Stimulated activated memory B cell treated with anti-CD40 and anti-IgM and Interleukin-4, amounts not matched to agents 10 μg/mL and 1 μg/mL and 100 μg/mL, for 72 hours (primary cell): ENCODE measurements around the gene CDIP1.
A peak's percentile ranks its signal among the peaks of the same experiment; 100 is the strongest.
"Not testable (repeated sequence)": the region's sequence is repeated elsewhere in the genome, so short reads cannot be mapped to it uniquely, and the experiment has no call there.

Experiments
- ATAC-seq: fragments of 150-1000 bp; cut with Tn5 transposase; 2 replicates; pipeline ENCODE4 v1.10.0; 2021
- H3K27ac Mint-ChIP-seq: one replicate; pipeline ENCODE4 v1.8.0; 2022; ENCODE audit warnings: mild to moderate bottlenecking, mixed read lengths
- H3K27me3 Mint-ChIP-seq: one replicate; pipeline ENCODE4 v1.8.0; 2022; ENCODE audit warnings: mixed read lengths
- H3K36me3 Mint-ChIP-seq: one replicate; pipeline ENCODE4 v1.8.0; 2022; ENCODE audit warnings: mixed read lengths
- H3K4me1 Mint-ChIP-seq: one replicate; pipeline ENCODE4 v1.8.0; 2022; ENCODE audit warnings: mixed read lengths
- H3K4me3 Mint-ChIP-seq: one replicate; pipeline ENCODE4 v1.8.0; 2022; ENCODE audit warnings: mild to moderate bottlenecking, moderate library complexity, mixed read lengths
- H3K9me3 Mint-ChIP-seq: one replicate; pipeline ENCODE4 v1.8.0; 2022; ENCODE audit warnings: mixed read lengths

CDIP1 gene

DNA sequence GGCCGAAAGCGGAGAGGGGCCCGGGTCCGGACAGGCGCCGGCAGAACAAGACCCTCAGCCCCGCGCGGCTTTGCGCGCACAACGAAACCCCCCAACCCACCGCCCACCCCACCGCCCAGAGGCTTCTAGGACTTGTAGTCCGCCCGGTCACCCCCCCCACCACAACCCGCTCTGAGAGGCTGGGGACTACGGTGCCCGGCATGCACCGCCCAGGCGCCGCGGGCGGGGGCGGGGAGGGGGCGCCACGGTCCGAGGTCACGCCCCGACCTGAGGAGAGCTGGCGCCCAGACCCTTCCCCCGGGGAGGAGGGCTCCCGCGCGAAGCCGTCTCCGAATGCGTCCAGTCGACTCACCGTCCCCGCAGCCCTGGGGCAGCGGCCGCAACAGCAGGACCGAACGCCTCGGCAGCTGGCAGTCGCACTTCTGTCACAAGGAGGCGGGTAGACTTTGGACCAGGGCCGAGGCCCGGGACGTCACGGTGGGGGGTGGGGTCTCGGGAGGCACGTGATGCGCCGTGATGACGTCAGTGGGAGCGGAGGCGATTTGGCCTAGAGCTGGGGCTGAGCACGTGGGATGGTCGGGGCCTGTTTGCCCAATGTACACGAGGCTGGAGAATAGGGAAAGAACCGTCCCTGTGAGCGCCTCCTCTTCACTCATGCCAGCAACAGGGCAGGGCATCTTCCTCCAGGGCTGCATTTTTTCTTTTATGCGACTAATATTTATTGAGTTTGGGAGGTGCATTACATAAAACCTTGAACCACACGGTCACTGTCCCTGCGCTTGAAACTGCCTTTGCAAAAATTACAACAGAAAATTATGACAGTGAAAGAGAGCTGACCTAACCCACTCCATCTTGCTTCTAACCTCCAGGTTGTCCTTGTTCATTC is at the start of gene CDIP1:
TSS of gene CDIP1 (minus strand) at position 424 of the 886 bp plus-strand sequence. CDS start 24,643 bp downstream, outside the sequence.
- peak; percentile 96 for ATAC-seq

DNA sequence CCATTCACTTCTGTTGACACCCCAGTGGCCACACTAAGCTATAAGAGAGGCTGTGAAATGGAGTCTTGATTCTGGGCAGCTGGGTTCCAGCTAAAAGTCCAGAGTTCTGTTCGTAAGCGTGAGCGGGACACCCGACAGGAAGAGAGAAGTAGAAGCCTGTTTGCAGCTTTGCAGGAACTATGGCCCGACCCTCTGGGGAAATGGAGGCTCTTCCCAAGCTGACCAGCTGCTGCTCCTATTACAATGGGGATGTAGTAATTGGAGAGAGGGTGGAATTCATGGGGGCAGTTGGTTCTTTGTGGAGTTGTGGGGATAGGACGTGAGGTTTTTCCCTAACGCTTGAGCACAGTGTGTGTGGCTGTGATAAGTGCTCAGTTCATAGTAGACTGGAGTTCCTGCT is 47.7 kb upstream of the CDIP1 start:
- no peak for ATAC-seq
- H3K27me3 Mint-ChIP-seq = peaks cover 16% of the 10 kb centered on the region
- peaks cover 5% of the 10 kb centered on the region for H3K4me1 Mint-ChIP-seq

More for the DNA sequence above, at the start of gene CDIP1:
- Mint-ChIP-seq H3K36me3 (peaks cover 12% of the 10 kb centered on the region), H3K27me3 (no peaks in the 10 kb centered on the region), H3K27ac (peak within 1 kb of the TSS; percentile 64), H3K4me3 (peak within 1 kb of the TSS; percentile 71), H3K4me1 (peaks cover 30% of the 10 kb centered on the region), H3K9me3 (peaks cover 6% of the 10 kb centered on the region)

DNA sequence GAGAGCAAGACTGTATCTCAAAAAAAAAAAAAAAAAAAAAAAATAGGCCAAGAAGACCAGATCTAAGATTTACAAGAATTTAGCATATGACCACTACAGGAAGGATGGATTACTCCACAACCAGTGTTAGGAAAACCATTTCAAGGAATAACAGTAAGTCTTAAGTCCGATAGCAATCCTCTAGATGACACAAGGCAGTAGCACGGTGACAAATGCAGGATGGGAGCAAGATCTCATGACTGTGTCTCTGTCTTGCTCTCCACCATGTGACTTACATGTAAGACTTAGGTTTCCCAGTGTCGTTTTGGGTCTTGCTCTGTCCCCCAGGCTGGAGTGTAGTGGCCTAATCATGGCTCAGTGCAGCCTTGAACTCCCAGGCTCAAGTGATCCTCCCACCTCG is 45.3 kb upstream of the CDIP1 start:
- Mint-ChIP-seq H3K4me3 (no peak overlapping the region), H3K9me3 (no peaks in the 10 kb centered on the region), H3K27me3 (peaks cover 16% of the 10 kb centered on the region), H3K36me3 (no peaks in the 10 kb centered on the region), H3K27ac (no peak overlapping the region), H3K4me1 (peaks cover 5% of the 10 kb centered on the region)
- no peak for ATAC-seq

More for the DNA sequence above, 47.7 kb upstream of the CDIP1 start:
- Mint-ChIP-seq H3K27ac (no peak overlapping the region), H3K36me3 (no peaks in the 10 kb centered on the region), H3K4me3 (no peak overlapping the region), H3K9me3 (no peaks in the 10 kb centered on the region)

DNA sequence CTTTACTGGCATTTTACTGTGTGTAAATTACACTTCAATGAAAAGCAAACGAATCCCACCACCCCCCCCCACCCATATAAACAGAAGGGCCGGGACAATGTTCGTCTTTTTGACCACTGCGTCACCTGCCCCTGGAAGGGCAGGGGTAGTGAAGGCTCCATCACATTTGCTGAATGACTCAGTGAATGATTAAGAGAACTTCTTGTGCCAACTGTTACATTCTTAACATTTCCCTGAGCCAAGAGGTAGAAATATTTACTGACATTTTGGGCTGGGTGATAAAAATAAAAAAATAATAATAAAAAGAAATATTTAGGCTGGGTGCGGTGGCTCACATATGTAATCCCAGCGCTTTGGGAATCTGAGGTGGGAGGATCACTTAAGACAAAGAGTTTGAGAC is 41.7 kb upstream of the CDIP1 start:
- no peak overlapping the region for H3K27ac Mint-ChIP-seq
- H3K9me3 Mint-ChIP-seq = no peaks in the 10 kb centered on the region
- H3K4me1 Mint-ChIP-seq = no peaks in the 10 kb centered on the region
- no peaks in the 10 kb centered on the region for H3K36me3 Mint-ChIP-seq
- no peak for ATAC-seq
- no peak overlapping the region for H3K4me3 Mint-ChIP-seq
- H3K27me3 Mint-ChIP-seq = peaks cover 10% of the 10 kb centered on the region

DNA sequence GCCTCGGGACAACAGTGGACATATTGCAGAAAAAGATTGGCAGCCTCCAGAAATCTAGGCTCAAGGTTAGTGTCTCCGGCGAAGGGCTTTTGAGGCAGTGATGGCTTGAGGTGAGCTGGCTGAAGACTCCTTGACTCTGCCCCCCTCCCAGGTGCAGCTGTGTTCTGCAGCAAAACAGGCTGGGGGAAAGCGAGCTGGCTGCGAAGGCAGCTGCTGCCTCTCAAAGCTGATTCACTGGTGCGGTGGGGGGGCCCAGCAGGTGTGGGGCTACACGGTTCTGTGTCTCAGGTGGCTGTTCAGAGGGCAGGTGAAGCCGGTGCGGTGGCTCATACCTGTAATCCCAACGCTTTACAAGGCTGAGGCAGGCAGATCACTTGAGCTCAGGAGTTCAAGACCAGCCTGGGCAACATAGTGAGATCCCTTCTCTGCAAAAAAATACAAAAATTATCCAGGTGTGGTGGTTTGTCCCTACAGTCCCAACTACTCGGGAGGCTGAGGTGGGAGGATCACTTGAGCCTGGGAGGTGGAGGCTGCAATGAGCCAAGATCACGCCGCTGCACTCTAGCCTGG is 40.5 kb upstream of the CDIP1 start:
- ATAC-seq = no peak
- peaks cover 8% of the 10 kb centered on the region for H3K27me3 Mint-ChIP-seq
- H3K4me1 Mint-ChIP-seq = no peaks in the 10 kb centered on the region
- no peaks in the 10 kb centered on the region for H3K9me3 Mint-ChIP-seq
- H3K27ac Mint-ChIP-seq = no peak overlapping the region
- no peaks in the 10 kb centered on the region for H3K36me3 Mint-ChIP-seq
- H3K4me3 Mint-ChIP-seq = no peak overlapping the region

DNA sequence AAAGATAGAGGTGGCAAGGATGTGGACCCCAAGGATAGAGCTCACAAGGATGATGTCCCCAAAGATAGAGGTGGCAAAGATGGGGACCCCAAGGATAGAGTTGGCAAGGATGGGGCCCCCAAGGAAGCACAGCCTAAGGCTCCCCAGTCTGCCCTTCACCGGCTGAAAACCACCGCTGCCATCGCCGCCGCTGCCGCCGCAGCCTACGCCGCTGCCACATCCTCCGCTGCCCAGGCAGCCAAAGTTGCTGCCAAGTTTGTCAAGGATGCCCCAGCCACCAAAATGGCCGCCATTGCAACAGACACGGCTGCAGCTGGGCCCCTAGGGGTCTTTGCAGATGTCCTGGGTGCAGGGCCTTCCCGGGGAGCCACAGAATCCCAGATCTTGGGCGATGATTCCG is 37.4 kb upstream of the CDIP1 start:
- Mint-ChIP-seq H3K27ac (no peak overlapping the region), H3K27me3 (peaks cover 8% of the 10 kb centered on the region), H3K36me3 (no peaks in the 10 kb centered on the region), H3K4me1 (no peaks in the 10 kb centered on the region), H3K9me3 (no peaks in the 10 kb centered on the region), H3K4me3 (no peak overlapping the region)
- no peak for ATAC-seq

DNA sequence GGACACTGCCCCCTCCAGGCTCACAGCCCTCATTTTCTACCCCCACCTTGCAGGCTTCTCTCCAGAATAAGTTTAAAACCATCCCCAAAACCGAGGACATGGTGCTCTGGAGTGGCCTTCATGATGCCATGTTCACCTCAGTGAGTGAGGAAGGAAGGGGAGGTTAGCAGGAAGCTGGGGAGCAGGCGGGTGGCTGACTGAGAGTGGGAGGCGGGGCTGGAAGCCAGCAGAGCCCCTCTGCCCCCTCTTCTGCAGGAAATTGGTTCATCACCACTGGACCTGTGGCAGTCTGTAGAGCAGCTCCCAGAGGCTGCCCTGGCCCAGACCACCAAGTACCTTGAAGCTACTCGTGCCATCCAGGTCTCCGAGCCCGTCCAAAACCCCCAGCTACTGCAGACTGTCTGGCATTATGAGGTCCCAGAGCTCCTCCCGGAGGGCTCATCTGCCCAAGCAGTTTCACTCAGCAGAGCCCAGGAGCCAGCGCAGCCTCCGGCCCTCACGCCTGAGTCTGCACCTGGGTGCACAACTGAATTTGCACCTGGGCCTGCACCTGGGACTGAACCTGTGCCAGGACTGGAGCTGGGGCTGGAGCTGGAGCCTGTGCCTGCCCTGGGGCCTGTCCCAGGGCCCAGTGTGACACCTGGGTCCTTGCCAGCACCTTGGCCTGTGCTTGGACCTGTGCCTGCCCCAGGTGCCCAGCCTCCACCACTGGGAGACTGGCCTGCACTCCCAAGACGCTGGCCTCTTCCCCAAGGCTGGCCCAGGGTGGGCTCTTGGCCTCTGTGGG is 36.5 kb upstream of the CDIP1 start:
- Mint-ChIP-seq H3K36me3 (no peaks in the 10 kb centered on the region), H3K27me3 (peaks cover 8% of the 10 kb centered on the region), H3K27ac (no peak overlapping the region), H3K9me3 (no peaks in the 10 kb centered on the region), H3K4me3 (no peak overlapping the region), H3K4me1 (no peaks in the 10 kb centered on the region)
- ATAC-seq = no peak

DNA sequence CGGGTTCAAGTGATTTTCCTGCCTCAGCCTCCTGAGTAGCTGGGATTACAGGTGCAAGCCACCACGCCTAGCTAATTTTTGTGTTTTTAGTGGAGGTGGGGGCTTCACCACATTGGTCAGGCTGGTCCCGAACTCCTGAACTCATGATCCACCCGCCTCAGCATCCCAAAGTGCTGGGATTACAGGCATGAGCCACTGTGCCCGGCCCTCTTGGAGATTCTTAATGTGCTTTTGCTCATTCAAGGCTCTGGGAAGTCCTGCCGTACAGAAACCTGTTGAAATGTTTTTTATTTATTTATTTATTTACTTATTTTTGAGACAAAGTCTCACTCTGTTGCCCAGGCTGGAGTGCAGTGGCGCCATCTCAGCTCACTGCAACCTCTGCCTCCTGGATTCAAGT is 35.4 kb upstream of the CDIP1 start:
- H3K36me3 Mint-ChIP-seq, H3K4me3 Mint-ChIP-seq, ATAC-seq, H3K27ac Mint-ChIP-seq, H3K9me3 Mint-ChIP-seq, H3K27me3 Mint-ChIP-seq, H3K4me1 Mint-ChIP-seq: not testable (repeated sequence)

DNA sequence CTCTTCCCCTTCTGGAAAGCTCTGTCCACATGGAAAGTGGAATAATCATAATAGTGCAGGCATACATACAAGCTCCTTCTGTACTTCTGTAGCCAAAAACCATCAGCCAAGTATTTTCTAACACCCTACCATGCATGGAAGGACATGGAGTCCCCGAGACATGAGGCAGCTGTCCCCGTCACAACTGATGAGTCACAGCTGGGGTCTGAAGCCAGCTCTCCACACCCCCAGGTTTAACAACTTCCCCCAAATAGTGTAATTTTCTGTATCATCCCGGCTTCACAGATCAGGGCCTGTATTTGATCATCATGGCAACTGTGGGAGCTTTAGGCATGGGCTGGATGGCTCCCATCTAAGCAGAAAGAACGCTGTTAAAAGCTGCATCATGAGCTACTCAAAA is 34.1 kb upstream of the CDIP1 start:
- H3K9me3 Mint-ChIP-seq = no peaks in the 10 kb centered on the region
- no peak overlapping the region for H3K4me3 Mint-ChIP-seq
- no peak for ATAC-seq
- no peaks in the 10 kb centered on the region for H3K36me3 Mint-ChIP-seq
- H3K4me1 Mint-ChIP-seq = no peaks in the 10 kb centered on the region
- peaks cover 8% of the 10 kb centered on the region for H3K27me3 Mint-ChIP-seq
- no peak overlapping the region for H3K27ac Mint-ChIP-seq

DNA sequence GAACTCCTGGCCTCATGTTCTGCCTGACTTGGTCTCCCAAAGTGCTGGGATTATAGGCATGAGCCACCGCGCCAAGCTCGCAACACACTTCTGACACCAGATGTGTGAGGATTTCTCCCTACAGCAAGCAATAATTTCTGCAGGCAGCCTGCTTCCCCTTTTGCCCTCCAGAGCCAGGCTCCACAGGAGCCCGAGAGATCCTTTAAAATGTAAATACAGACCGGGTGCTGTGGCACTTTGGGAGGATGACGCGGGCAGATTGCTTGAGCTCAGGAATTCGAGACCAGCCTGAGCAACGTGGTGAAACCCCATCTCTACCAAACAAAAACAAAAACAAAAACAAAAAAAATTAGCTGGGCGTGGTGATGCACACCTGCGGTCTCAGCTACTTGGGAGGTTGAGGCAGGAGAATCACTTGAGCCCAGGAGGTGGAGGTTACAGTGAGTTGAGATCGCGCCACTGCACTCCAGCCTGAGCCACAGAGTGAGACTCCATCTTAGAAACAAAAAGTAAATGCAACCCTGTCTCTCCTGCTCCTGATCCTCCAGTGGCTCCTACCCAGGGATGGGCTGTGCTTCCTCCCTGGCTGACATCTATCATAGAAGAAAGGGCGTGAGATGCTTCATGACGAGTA is 32.2 kb upstream of the CDIP1 start:
- no peak for ATAC-seq
- H3K4me1 Mint-ChIP-seq = no peaks in the 10 kb centered on the region
- no peak overlapping the region for H3K27ac Mint-ChIP-seq
- H3K9me3 Mint-ChIP-seq = no peaks in the 10 kb centered on the region
- H3K36me3 Mint-ChIP-seq = no peaks in the 10 kb centered on the region
- H3K27me3 Mint-ChIP-seq = peaks cover 5% of the 10 kb centered on the region
- no peak overlapping the region for H3K4me3 Mint-ChIP-seq

DNA sequence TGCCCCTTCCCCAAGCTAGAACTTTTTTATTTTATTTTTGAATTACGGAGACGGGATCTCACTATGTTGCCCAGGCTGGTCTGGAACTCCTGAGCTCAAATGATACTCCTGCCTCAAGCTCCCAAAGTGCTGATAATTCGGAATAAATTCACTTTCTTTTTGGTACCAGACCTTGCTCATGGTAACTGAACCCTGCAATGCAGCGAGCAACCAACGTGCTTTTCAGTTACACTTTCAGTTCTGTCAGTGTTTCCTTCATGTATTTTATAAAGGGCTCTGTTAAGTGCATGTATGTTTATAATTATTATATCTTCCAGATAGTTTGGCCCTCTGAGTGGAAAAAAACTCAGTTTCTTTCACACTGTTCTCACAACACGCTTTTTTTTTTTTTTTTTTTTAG is 31.5 kb upstream of the CDIP1 start:
- H3K4me3 Mint-ChIP-seq = no peak overlapping the region
- H3K36me3 Mint-ChIP-seq = no peaks in the 10 kb centered on the region
- no peak overlapping the region for H3K27ac Mint-ChIP-seq
- H3K9me3 Mint-ChIP-seq = no peaks in the 10 kb centered on the region
- no peaks in the 10 kb centered on the region for H3K27me3 Mint-ChIP-seq
- ATAC-seq = no peak
- no peaks in the 10 kb centered on the region for H3K4me1 Mint-ChIP-seq

DNA sequence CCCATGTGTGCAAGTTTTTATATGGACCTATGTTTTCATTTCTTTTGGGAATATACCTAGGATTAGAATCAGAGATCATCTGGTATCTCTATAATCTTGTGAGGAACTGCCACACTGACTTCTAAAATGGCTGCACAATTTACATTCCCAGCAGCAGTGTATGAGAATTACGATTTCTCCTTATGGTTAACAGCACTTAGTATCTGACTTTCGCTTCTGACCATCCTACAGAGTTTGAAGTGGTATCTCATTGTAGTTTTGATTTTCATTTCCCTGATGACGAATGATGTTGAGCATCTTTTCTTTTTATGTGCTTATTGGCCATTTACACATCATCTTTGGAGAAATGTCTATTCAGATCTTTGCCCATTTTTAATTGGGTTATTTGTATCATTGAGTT is 27.6 kb upstream of the CDIP1 start:
- H3K4me3 Mint-ChIP-seq = no peak overlapping the region
- no peaks in the 10 kb centered on the region for H3K9me3 Mint-ChIP-seq
- no peaks in the 10 kb centered on the region for H3K4me1 Mint-ChIP-seq
- no peaks in the 10 kb centered on the region for H3K36me3 Mint-ChIP-seq
- no peak for ATAC-seq
- H3K27ac Mint-ChIP-seq = no peak overlapping the region
- no peaks in the 10 kb centered on the region for H3K27me3 Mint-ChIP-seq

DNA sequence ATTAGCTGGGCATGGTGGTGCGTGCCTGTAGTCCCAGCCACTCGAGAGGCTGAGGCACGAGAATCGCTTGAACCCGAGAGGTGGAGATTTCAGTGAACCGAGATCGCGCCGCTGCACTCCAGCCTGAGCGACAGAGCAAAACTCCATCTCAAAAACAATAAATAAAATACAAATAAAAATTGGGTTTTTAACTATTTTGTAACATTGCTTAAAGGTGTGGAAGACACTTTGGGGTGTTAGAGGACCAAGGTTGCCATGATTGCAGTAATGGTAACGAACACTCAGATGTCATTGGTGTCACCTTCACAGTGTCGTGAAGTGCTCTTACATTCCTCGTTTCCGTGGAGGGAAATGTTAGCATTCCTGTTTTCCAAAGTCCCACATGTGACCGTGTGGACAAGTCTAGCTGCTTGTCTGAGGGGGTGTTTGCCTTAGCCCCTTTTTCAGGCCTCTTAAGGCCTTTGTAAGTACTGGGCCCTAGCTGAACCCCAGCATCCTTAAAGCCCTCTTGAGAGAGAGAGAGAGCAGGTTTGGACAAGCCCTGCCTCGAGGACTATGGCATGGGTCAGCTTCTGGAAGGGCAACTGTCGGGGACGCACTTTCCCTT is 26.2 kb upstream of the CDIP1 start:
- H3K9me3 Mint-ChIP-seq = no peaks in the 10 kb centered on the region
- ATAC-seq = no peak
- H3K36me3 Mint-ChIP-seq = no peaks in the 10 kb centered on the region
- H3K27me3 Mint-ChIP-seq = no peaks in the 10 kb centered on the region
- no peak overlapping the region for H3K27ac Mint-ChIP-seq
- H3K4me1 Mint-ChIP-seq = no peaks in the 10 kb centered on the region
- H3K4me3 Mint-ChIP-seq = no peak overlapping the region

DNA sequence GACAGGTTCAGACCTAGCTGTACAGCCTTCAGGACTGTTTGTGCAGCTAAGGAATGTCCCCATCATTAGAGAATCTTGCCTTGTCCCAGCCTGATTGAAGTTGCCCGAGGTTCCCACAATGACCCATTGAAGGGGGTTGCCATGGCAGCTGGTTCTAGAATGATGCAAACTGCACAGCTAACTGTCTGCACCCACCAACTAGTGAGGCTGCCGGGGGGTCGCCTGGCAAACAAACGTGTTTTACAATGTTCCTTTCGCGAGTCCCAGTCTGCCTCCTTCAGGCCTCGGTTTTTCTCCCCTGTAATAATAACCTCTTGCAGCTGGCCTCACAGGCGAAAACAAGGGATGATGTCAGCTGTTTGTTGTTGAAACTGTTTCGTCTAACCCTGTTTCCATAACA is 23.0 kb upstream of the CDIP1 start:
- no peaks in the 10 kb centered on the region for H3K36me3 Mint-ChIP-seq
- ATAC-seq = no peak
- H3K27me3 Mint-ChIP-seq = no peaks in the 10 kb centered on the region
- H3K27ac Mint-ChIP-seq = no peak overlapping the region
- H3K9me3 Mint-ChIP-seq = no peaks in the 10 kb centered on the region
- no peak overlapping the region for H3K4me3 Mint-ChIP-seq
- no peaks in the 10 kb centered on the region for H3K4me1 Mint-ChIP-seq

DNA sequence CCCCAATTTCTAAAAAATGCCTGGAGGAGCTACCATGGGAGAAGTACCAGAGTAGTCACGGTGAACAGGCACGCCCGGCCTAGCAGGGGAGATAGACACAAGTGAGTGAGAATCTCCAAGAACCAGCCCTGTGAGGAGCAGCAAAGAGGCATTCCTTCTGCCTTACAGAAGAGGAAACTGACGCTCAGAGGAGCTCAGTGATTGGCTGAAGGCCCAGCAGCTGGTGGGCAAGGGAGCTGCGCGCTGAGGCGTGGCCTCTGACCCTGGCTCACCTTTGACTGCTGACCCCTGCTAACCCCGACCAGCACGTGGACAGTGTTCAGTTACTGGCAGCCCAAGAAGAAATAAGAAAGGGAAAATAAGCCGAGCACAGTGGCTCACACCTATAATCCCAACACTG is 19.4 kb upstream of the CDIP1 start:
- Mint-ChIP-seq H3K27ac (no peak overlapping the region), H3K27me3 (no peaks in the 10 kb centered on the region), H3K9me3 (no peaks in the 10 kb centered on the region), H3K36me3 (no peaks in the 10 kb centered on the region), H3K4me1 (no peaks in the 10 kb centered on the region), H3K4me3 (no peak overlapping the region)
- ATAC-seq = no peak
